Bone marrow (tissue), 2 donors: Measurements from ENCODE around the gene IKZF2.

Experiments
- DNase-seq, 2 donors: peaks; one replicate each; lab custom pipeline; 2025; lab: John Stamatoyannopoulos, UW

The IKZF2 gene

DNA sequence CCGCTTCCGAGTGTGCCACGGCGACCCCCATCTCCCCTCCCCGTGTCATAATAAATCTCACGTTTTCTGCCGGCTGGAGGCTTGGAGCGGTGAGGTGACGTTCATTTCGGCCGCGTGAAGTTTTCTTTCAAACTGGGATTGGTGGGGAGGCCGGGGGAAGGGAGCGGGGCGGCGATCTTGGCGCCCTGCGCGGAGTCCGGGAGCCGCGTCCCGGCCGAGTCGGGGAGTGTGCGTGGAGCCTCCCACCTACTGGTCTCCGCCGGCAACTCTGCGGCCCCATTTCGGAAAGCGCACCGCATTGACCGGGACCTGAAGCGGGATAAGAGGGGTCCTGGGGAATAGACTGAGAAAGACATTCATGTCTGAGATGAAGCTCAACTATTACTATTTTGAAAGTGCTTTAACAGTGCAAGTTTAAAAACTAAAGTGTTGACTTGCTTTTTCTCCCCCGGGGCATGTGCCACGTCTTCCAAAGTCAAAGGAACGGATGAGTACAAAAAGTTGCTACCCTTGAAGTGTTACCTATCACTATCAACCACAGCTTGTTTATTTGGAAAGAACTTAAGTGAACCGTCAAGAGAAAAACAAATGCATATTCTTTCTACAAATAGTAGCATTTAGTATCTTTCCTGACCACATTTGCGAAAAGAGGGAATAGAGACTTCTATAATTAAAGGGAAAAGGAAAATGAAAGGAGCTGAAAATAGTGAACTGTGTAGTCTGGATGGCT, 818 bp upstream of the IKZF2 start:
- peak in 1 of 2 donors; percentile 52 for DNase-seq

DNA sequence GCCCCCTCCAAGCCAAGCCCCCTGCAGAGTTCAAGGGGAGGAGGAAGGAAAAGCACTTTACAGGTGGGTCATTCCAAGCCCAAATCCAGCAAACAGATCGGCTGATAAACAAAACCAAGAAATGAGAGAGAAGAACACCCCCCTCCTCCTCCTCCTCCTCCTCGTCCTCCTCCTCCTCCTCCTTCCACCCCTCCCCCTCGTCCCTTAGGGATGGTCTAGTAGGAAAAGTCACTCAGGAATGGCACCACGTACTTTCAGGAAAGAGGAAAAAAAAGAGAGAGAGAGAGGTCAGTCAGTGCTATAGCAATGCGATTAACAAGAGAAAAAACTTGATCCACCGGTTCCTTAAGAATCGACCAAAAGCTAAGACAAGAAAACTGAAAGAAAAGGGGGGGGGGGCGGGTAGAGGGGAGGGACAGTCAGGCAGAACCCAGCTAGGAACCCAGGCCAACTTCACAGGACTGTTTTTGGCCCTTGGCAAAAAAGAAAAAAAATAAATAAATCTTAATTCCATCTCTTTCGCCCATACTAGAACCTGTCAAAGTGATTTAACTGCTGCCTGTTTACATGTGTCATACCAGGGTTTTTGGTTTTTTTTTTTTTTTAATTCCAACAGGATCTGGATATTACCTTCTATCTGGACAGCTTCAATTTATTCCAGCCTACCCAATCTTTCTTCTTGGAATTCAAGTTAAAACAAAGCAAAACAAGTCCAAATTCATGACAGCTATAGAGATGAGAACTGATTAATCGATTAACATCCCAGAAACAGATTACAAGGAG, 906 bp downstream of the IKZF2 start:
- DNase-seq, result no peak

- DNase-seq, result no peak
These were observed 1.5 kb downstream of the IKZF2 start for GRCh38 chr2:213149949-213150314.

- DNase-seq, result no peak
These were observed 2.0 kb downstream of the IKZF2 start for GRCh38 chr2:213149294-213149875.

DNA sequence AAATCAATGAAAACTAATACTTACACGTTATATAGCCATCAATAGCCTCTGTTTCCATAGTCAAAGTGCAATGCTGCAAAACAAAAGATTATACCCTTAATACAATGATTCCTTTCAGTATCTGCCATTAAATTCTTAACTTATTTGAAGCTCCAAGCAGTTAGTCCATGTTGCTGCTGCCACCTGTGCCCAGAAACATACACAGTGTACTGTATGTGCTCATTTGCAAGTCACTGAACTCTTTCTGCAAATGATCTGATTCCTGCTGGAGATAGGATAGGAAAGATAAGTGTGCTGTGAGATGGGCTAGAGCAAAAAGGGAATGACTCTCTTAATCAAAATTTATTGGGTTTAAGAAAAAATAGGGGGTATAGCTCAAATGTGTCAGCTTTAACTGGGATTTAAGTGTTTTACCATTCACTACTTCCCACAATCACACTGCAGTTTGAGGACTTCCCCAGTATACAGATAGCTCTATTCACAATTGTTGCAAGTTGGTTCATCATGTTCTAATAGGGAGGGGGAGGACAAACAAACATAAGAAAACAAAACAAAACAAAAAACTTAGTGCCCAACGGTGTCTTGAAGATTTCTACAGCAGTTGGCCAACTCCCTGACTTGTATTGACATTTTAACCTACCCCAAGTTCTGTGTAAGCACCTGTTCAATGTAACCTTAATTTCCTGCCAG, 2.7 kb downstream of the IKZF2 start:
- DNase-seq, result no peak

DNA sequence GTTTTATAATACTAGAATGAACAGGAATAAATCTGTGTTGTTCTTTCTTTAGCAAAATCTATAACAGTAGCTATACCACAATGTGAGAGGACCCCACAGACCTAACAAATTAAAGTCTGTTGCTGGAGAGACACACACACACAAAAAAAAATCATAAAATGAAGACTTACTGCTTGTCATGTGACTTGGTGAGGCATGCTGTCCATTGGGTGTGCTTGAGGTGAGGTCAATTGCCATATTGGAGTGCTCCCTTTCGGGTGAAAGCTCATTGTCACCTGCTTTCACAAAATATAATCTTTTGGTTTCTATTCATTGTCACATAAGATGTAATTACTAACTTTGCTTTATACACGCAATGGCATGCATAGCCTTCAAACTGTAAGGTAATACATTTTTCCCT, 3.9 kb downstream of the IKZF2 start:
- no peak for DNase-seq

- no peak for DNase-seq
These were observed 5.6 kb downstream of the IKZF2 start for GRCh38 chr2:213145715-213146242.

DNA sequence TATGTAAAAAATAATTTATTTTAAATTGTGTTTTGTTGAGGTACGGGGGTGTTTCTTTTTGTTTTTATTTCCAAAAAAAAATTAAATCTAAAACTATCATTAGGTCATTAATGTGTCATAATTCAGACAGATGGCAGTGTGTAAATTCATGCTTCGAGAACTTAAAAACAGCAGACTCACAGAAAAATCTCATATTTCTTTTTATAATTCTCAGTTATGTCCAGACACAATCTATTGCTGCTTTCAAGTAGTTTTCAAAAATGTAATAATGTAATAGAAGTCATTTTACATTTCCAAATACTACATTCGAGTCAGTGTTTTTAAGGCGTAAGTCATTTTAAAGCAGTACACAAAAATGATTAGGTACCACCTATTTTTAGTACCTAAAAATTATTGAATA, 14.3 kb downstream of the IKZF2 start:
- no peak for DNase-seq

- DNase-seq, result peak in 1 of 2 donors; percentile 59
These were observed 22.1 kb downstream of the IKZF2 start for GRCh38 chr2:213129311-213129710.

DNA sequence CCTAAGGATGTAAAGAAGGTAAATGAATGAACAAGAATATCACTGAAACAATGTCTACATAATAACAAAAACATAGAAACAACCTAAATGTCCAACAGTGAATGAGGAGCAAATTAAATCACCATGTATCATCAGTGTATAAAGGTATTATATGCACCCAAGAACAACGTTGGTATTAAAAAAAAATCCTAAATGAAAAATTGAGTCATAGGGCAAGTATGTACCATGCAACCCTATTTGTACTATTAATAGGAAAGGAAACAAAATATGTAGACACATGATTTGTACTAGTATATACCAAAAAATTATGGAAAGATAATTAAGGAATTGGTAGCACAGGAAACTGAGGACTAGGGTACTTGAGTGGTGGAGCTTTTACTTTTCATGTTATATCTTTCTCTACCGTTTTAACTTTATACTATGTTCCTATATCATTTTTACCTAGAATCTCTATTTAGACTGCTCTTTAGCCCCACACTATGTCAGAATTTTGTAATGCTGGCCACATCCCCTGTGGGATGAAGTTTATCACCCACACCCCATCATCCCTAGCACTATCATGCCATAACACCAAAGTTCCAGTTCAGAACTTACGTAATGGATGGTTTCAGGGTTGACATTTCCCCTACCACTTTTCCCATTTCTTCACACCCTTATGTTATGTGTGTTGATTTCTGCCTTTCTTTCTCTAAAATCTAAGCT, 25.6 kb downstream of the IKZF2 start:
- no peak for DNase-seq

GRCh38 chr2:213122725-213123124, 28.7 kb downstream of the IKZF2 start:
- DNase-seq, result no peak

GRCh38 chr2:213121690-213122089, 29.7 kb downstream of the IKZF2 start:
- DNase-seq, result peak in 1 of 2 donors; percentile 69

DNA sequence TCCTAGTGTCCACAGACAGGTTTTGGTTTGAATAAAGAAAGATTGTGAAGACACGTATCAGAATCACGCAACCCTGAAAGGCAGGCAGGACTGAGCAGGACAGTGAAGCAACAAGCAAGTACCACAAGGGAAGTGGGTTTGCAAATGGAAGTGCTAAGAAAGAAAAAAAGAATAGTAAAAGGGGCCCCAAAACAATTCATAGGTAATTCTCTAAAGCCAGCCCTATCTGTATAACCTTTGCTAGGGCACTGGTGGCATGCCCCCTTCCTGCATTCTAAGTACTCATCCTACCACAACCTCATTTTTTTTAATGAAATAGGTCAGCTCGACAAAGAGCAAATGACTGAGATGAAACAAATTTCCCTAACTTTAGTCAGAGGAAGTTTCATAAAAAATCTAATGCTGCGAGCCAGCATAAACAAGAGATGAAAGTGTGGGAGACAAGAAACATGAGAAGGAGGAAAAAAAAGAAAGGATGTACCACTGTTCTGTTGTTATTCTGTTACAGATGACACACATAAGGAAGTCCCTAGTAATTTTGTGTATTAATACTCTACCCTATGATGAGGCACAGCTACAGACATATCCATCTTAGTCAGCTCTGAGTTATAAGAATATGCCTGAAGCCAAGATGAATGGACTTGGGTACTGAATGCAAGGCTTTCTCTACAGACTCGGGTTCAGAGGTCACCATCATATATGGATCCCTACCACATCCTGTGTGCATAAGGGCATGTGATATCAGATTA, 32.2 kb downstream of the IKZF2 start:
- peak in 1 of 2 donors; percentile 63 for DNase-seq

DNA sequence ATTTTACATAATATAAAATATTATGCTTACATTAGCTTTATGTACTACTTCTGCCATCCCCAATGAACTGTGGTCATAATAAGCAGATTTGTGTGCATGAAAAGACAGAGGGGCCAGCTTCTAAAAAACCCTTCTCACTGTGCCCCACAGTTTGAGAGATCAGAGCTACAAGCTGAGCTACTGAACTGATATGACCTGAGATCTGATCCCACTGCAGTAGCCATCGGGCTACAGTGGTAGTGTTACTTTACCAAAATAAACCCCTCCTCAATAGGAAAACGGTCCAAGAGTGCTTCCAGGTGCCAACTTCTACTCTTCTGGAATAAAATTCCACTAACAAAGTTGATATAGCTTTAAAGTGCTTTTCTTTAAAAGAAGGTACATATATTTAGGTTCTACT, 43.1 kb downstream of the IKZF2 start:
- DNase-seq, result no peak

DNA sequence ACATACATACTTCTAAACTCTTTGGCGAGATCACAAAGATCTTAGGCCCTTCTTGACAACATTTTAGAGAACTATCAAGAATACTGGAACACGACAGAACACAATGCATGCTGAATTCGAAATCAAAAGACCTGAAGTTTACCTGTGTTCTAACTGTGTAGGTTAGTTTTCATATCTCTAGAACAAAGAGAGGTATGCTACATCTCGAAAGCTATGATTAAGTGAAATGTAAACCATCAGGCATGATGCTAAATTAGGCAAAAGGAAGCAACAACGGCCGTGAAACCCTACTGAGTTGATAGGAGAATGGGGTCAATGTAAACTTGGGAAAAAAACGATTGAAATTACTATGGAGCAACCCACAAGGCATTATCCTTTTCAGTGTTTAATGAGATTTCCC, 43.7 kb downstream of the IKZF2 start:
- DNase-seq, result no peak

DNA sequence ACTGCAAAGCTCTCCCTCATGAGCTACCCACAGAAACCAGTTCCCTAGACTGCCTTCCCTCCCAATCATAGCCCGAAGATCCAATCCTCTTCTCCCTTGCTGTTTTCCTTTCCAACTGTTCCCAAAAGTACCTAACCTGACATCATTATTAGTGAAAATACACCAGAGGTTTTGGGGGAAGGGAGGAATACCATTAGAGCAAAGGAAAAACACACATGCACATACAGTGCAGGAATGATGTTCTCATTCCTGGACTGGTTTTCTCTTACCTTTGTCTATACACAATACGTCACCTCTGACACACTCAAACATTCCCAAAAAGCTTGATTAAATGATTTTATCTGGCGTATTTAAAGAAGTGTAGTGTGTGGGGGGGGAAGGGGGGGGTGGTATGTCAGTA, 46.2 kb downstream of the IKZF2 start:
- no peak for DNase-seq

- no peak for DNase-seq
These were observed 46.6 kb downstream of the IKZF2 start for GRCh38 chr2:213104903-213105202.

DNA sequence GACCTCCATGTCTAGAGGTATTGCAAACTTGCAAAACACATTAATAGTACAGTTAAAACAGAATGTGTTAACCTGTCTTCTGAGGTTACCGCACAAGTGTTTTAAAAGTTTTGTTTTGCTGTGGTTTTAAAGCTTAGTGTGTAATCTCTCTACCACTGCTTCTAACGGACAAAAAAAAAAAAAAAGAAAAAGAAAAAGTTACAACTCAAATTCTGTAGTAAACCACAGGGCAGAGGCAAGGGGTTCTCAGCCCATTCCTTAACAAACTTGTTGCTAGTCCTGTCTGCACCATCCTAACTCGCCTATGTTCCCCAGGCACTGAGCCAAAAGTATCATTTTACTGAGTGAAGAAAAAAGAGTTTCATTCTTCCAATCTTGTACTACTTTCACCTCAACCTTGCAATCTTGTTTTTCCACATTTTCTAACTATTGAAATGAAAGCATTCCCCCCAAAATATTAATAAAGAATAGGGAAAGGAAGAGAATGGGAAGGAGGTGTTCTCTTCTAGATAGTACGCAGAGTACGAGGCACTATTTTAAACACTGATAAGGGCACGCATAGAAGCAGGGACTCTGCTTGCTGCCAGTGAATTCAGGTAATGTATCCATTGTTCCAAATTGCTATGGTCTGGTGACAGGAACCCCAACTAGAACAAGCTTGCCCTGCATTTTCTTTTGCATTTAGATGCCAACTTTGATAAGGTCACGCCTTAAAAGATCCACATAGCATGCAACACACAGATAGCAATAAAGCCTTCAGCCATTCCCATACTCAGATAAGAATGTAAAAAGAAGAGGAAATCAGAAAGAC, 47.1 kb downstream of the IKZF2 start:
- no peak for DNase-seq

DNA sequence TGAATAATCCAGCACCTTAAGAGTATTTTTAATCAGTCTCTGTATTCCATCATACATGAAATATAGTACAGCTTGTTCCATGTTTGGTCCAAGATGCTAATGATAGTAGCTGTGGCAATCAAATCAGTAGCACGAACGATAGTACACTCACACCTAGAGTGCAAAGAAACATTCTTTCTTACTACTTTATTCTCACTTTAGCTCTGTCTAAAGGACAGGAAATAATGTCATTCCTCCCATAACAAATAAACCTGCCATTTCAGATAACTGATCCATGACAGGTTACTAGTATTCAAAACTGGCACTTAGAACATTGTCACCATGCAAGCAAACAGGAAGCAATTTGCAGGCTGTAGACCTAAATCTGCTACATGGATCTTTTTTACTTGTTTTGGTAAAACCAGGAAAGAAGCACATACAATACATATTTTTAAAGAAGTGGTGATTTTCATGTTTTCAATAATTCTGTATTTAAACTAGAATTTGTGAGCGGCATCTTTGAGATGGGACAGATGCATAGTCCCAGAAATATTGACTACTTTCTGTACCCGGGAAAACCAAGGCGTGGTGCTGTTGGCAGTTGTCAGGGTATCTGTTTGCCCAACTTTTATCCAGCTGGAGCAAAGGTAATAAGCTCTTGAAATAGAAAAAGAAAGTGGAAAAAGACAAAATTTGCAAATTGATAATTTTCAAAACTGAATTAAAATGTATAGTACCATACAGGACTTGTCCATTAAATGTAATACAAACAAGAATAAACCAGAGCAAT, 49.5 kb downstream of the IKZF2 start:
- DNase-seq, result no peak

DNA sequence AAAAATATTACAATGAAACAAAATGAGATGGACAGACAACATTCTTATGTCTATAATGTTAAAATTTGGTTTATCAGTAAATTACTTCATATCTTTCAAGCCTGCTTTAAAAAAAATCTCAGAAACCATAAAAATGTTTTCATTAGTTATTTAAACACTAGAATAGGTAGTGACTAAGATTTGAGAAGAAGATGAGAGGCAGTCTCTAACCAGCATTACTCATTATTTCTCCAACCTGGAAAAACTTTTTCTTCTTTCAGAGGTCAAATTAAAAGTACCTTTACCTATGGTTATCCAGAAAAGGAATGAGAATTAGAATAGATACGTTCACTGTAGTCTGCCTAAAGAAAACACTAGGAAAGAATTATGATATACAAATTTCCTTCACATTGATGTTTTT, 50.3 kb downstream of the IKZF2 start:
- no peak for DNase-seq
